Keratinocyte (primary cell): Measurements from ENCODE around the gene CEACAM20. TPM values are rescaled to one million over a fixed set of nuclear protein-coding genes. Genes with fewer than 3 reads are reported as not detected.

Source experiments
- DNase-seq: peaks from one replicate; pipeline ENCODE4 v3.0.0-alpha.2; 2011; ENCODE audit warnings: low read depth, missing footprints, low spot score
- FAIRE-seq: peaks from 2 replicates; lab custom pipeline; 2011; peaks lifted over from hg19 to GRCh38; lab: Jason Lieb, UNC
- H2AFZ ChIP-seq: 2 replicates; pipeline ENCODE4 v1.6.0; 2012; ENCODE audit warnings: low read length, control low read depth, inconsistent platforms; ENCODE audit not compliant: control insufficient read depth
- H3K27ac ChIP-seq: 2 replicates; pipeline ENCODE4 v1.5.1; 2011; ENCODE audit warnings: low read length; ENCODE audit not compliant: control insufficient read depth, insufficient read depth
- H3K27me3 ChIP-seq: 3 replicates; pipeline ENCODE4 v1.6.0; 2011; ENCODE audit warnings: low read length; ENCODE audit not compliant: control insufficient read depth, insufficient read depth; ENCODE audit errors: extremely low read depth
- H3K36me3 ChIP-seq, 2 experiments: 2 replicates in 1 of 2; 3 replicates in 1 of 2; pipeline ENCODE4 v1.5.1; 2011; ENCODE audit warnings: low read length in 2 of 2, mild to moderate bottlenecking in 1 of 2; ENCODE audit not compliant: control insufficient read depth in 2 of 2, insufficient read depth in 2 of 2; ENCODE audit errors: extremely low read depth in 1 of 2
- H3K4me1 ChIP-seq: 3 replicates; pipeline ENCODE4 v1.5.1; 2011; ENCODE audit warnings: low read length; ENCODE audit not compliant: control insufficient read depth, insufficient read depth; ENCODE audit errors: extremely low read depth
- H3K4me2 ChIP-seq: 3 replicates; pipeline ENCODE4 v1.6.0; 2011; ENCODE audit warnings: low read depth, low read length; ENCODE audit not compliant: control insufficient read depth, insufficient read depth; ENCODE audit errors: extremely low read depth
- H3K4me3 ChIP-seq, 3 experiments: fragments of 200-600 bp in 1 of 3; sonication (generic) in 1 of 3; 2 replicates in 2 of 3; 3 replicates in 1 of 3; pipeline ENCODE4 v1.5.1; 2011 to 2016; ENCODE audit warnings: low read length in 3 of 3, mild to moderate bottlenecking in 3 of 3, control low read depth in 2 of 3, inconsistent platforms in 1 of 3, low read depth in 1 of 3, mixed read lengths in 1 of 3, mixed run types in 1 of 3, moderate library complexity in 1 of 3; ENCODE audit not compliant: control insufficient read depth in 2 of 3, insufficient read depth in 2 of 3; ENCODE audit errors: extremely low read depth in 1 of 3
- H3K79me2 ChIP-seq: 2 replicates; pipeline ENCODE4 v1.6.0; 2012; ENCODE audit warnings: low read length; ENCODE audit not compliant: control insufficient read depth, insufficient read depth
- H3K9ac ChIP-seq: 3 replicates; pipeline ENCODE4 v1.6.0; 2011; ENCODE audit warnings: low read length; ENCODE audit not compliant: control insufficient read depth, insufficient read depth; ENCODE audit errors: extremely low read depth
- H3K9me1 ChIP-seq: 3 replicates; pipeline ENCODE4 v1.6.0; 2011; ENCODE audit warnings: low read length; ENCODE audit not compliant: control insufficient read depth, insufficient read depth; ENCODE audit errors: extremely low read depth
- H3K9me3 ChIP-seq: 2 replicates; pipeline ENCODE4 v1.5.1; 2012; ENCODE audit warnings: low read depth, low read length; ENCODE audit not compliant: control insufficient read depth
- H4K20me1 ChIP-seq: 3 replicates; pipeline ENCODE4 v1.6.0; 2011; ENCODE audit warnings: low read length; ENCODE audit not compliant: control insufficient read depth, insufficient read depth; ENCODE audit errors: extremely low read depth
- EZH2 ChIP-seq: IDR thresholded peaks from one replicate; pipeline ENCODE4 v1.6.1; 2012; ENCODE audit warnings: inconsistent platforms, mild to moderate bottlenecking, low read length, moderate library complexity
- dilution Hi-C: fragments of 300-500 bp; cut with MboI; formaldehyde crosslinking; loops from one replicate; pipeline ENCODE4 v1.7.0; 2020; ENCODE audit warnings: low sequenced_read_pairs; ENCODE audit not compliant: extremely low pct_ligation_motif_present
- polyA plus RNA-seq, 5 experiments: library from polyadenylated mRNA; depleted of rRNA in 3 of 5; stranded (reverse) in 3 of 5; stranded (forward) in 1 of 5; unstranded in 1 of 5; fragments of >200 nt; gene quantifications; 1 replicate in 1 of 5; 2 replicates in 3 of 5; 3 replicates in 1 of 5; pipeline versions ENCODE4 v1.2.1 to v1.2.3, GENCODE V29; 2011 to 2012; ENCODE audit warnings: missing spikeins in 2 of 5, low read depth in 1 of 5, low replicate concordance in 1 of 5
- TF ChIP-seq, protein P1 (sequence below), 3 experiments: IDR thresholded peaks in 1 of 3; conservative IDR thresholded peaks in 1 of 3; optimal IDR thresholded peaks in 1 of 3; 2 replicates in 2 of 3; 3 replicates in 1 of 3; pipeline versions ENCODE3 to v1.5.1; 2011; ENCODE audit warnings: low read length in 3 of 3, mild to moderate bottlenecking in 3 of 3, moderate library complexity in 2 of 3, control low read depth in 1 of 3, inconsistent platforms in 1 of 3; ENCODE audit not compliant: insufficient read depth in 2 of 3; ENCODE audit errors: extremely low read depth in 1 of 3

Gene CEACAM20
- polyA plus RNA-seq, 1 donor (not counting 4 experiments of a cell fraction or from before 2014, with no cell fraction given) = not detected

DNA sequence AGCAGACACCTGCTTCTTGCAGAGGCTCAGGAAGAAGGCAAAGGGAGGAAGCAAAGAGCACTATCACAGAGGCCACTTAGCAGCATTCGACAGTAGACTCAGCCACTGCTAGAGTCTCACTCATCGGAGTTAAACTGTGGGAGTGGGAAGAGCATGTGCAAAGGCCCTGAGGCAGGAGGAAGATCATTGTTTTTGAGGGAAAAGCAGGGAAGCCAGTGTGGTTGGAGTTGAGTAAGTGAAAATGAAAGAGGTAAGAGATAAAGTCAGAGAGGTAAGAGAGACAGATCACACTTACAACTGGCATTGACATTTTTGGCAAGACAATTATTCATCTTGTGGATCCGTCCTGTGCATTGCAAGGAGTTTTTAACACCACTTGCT is 41.1 kb upstream of the CEACAM20 start:
- DNase-seq (no peak), FAIRE-seq (no peak)
- Histone ChIP-seq H3K27ac (no peak overlapping the region), H3K4me3 (no peak overlapping the region), H3K36me3 (no peaks in the 10 kb centered on the region), H3K27me3 (peaks cover 5% of the 10 kb centered on the region), H3K9me3 (no peaks in the 10 kb centered on the region), H3K9ac (no peak overlapping the region), H3K4me1 (peaks cover 4% of the 10 kb centered on the region), H3K79me2 (no peaks in the 10 kb centered on the region), H3K9me1 (no peaks in the 10 kb centered on the region), H2AFZ (no peak overlapping the region), H4K20me1 (no peaks in the 10 kb centered on the region), H3K4me2 (no peak overlapping the region)
- dilution Hi-C loops = no loop called here
- no peak for TF ChIP-seq EZH2
- TF ChIP-seq, protein P1, sequence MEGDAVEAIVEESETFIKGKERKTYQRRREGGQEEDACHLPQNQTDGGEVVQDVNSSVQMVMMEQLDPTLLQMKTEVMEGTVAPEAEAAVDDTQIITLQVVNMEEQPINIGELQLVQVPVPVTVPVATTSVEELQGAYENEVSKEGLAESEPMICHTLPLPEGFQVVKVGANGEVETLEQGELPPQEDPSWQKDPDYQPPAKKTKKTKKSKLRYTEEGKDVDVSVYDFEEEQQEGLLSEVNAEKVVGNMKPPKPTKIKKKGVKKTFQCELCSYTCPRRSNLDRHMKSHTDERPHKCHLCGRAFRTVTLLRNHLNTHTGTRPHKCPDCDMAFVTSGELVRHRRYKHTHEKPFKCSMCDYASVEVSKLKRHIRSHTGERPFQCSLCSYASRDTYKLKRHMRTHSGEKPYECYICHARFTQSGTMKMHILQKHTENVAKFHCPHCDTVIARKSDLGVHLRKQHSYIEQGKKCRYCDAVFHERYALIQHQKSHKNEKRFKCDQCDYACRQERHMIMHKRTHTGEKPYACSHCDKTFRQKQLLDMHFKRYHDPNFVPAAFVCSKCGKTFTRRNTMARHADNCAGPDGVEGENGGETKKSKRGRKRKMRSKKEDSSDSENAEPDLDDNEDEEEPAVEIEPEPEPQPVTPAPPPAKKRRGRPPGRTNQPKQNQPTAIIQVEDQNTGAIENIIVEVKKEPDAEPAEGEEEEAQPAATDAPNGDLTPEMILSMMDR (optimal IDR thresholded peaks at IDR 0.05 in 1 of 3, IDR thresholded peaks at IDR 0.05 in 1 of 3, conservative IDR thresholded peaks at IDR 0.05 in 1 of 3; ENCODE audit: extremely low read depth in 1 of 3, insufficient read depth in 2 of 3, low read length in 3 of 3) = no peak

GRCh38 chr19:44567745-44568144 is 38.3 kb upstream of the CEACAM20 start:
- H3K9me1 ChIP-seq = no peaks in the 10 kb centered on the region
- H3K9ac ChIP-seq = no peak overlapping the region
- H3K9me3 ChIP-seq = no peaks in the 10 kb centered on the region
- no peak for DNase-seq
- dilution Hi-C loops = no loop called here
- no peaks in the 10 kb centered on the region for H3K79me2 ChIP-seq
- H3K4me3 ChIP-seq = no peak overlapping the region
- no peaks in the 10 kb centered on the region for H4K20me1 ChIP-seq
- FAIRE-seq = no peak
- peaks cover 4% of the 10 kb centered on the region for H3K4me1 ChIP-seq
- H3K27ac ChIP-seq = no peak overlapping the region
- TF ChIP-seq EZH2 = no peak
- TF ChIP-seq, protein P1 (optimal IDR thresholded peaks at IDR 0.05 in 1 of 3, IDR thresholded peaks at IDR 0.05 in 1 of 3, conservative IDR thresholded peaks at IDR 0.05 in 1 of 3; ENCODE audit: extremely low read depth in 1 of 3, insufficient read depth in 2 of 3, low read length in 3 of 3) = no peak
- H3K36me3 ChIP-seq = no peaks in the 10 kb centered on the region
- no peak overlapping the region for H3K4me2 ChIP-seq
- peaks cover 5% of the 10 kb centered on the region for H3K27me3 ChIP-seq
- no peak overlapping the region for H2AFZ ChIP-seq
